ENCODE data around the gene ZKSCAN3.

The ZKSCAN3 gene

DNA sequence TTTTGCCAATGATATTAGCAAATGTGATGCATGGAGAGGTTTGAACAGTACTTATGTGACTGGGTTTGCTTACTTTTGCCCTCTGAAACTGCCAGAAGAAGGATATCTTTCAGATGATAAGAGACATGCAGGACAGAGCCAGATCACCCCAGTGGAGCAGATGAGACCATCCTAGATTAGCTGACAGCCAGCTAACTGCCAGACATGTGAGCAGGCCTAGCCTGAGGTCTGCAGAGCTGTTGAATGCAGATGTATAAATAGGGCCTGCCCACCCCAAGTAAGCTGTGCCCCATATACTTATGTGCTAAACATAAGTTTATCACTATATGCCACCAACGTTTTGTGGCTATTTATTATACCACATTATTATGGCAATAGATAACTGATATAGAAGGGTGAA lies 19.7 kb upstream of the ZKSCAN3 start:
- Histone ChIP-seq H3K27ac (ENCODE audit: low read depth, low read length) (no peak overlapping the region), H3K4me1 (ENCODE audit: control insufficient read depth, insufficient read depth, low read length) (peaks cover 8% of the 10 kb centered on the region; the same call in 1 of the 2 replicates), H3K9me3 (ENCODE audit: control insufficient read depth, insufficient read depth, low read length) (peaks cover 27% of the 10 kb centered on the region)

DNA sequence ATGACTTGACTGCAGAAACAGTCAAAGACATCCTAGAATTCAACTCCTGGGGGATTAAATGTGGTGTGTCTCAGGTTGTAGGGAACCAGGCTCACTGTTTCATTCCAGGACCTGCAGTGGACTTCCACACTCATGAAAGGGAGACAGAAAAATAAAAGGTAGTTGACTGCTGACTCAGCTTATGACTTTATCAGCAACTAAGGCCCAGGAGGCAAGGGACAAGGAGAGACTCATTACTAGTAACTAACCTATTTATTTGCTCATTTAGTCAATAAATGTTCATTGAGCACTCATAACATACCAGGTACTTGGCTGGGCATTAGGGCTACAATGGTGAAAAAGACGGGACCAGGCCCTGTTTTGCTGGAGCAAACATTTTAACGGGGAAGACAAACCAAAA lies 16.7 kb upstream of the ZKSCAN3 start:
- Histone ChIP-seq H3K4me3 (ENCODE audit: low read depth, low read length) (no peak overlapping the region), H3K27me3 (ENCODE audit: control insufficient read depth, insufficient read depth, low read length) (no peaks in the 10 kb centered on the region), H3K4me1 (ENCODE audit: control insufficient read depth, insufficient read depth, low read length) (peaks cover 17% of the 10 kb centered on the region; the same call in 1 of the 2 replicates), H3K36me3 (ENCODE audit: control insufficient read depth, insufficient read depth, low read length) (no peaks in the 10 kb centered on the region; the same call in 1 of the 2 replicates), H3K9ac (ENCODE audit: low read depth, low read length) (no peak overlapping the region), H3K27ac (ENCODE audit: low read depth, low read length) (no peak overlapping the region), H3K9me3 (ENCODE audit: control insufficient read depth, insufficient read depth, low read length) (0 out of 2 replicates have a peak, but pooled peaks cover 3% of the 10 kb centered on the region)

More for the DNA sequence above, 19.7 kb upstream of the ZKSCAN3 start:
- Histone ChIP-seq H3K4me3 (ENCODE audit: low read depth, low read length) (no peak overlapping the region), H3K9ac (ENCODE audit: low read depth, low read length) (no peak overlapping the region), H3K27me3 (ENCODE audit: control insufficient read depth, insufficient read depth, low read length) (no peaks in the 10 kb centered on the region), H3K36me3 (ENCODE audit: control insufficient read depth, insufficient read depth, low read length) (peaks cover 26% of the 10 kb centered on the region)

DNA sequence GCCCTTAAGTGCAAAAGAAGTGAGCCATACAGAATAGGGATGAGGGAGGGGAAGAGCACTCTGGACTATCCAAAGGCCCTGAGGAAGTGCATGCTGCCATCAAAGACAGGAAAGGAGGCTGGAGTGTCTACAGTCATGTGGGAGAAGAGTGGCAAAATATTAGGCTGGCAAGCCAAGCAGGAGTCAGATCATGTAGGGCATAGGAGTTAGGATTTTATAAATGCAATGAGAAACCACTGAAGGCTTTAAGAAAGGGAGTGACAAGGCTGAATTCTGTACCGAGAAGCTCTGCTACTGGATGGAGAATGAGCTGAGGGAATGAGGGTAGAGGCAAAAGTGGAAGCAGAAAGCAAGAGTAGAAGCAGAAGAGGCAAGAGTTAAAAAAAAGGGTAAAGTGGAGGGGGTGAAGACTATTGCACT lies 16.1 kb upstream of the ZKSCAN3 start:
- Histone ChIP-seq H3K27me3 (ENCODE audit: control insufficient read depth, insufficient read depth, low read length) (no peaks in the 10 kb centered on the region), H3K9ac (ENCODE audit: low read depth, low read length) (no peak overlapping the region), H3K36me3 (ENCODE audit: control insufficient read depth, insufficient read depth, low read length) (no peaks in the 10 kb centered on the region; the same call in 1 of the 2 replicates), H3K4me1 (ENCODE audit: control insufficient read depth, insufficient read depth, low read length) (peaks cover 17% of the 10 kb centered on the region; the same call in 1 of the 2 replicates), H3K27ac (ENCODE audit: low read depth, low read length) (no peak overlapping the region), H3K4me3 (ENCODE audit: low read depth, low read length) (no peak overlapping the region), H3K9me3 (ENCODE audit: control insufficient read depth, insufficient read depth, low read length) (0 out of 2 replicates have a peak, but pooled peaks cover 3% of the 10 kb centered on the region)

- Histone ChIP-seq H3K36me3 (ENCODE audit: control insufficient read depth, insufficient read depth, low read length) (no peaks in the 10 kb centered on the region), H3K9me3 (ENCODE audit: control insufficient read depth, insufficient read depth, low read length) (no peaks in the 10 kb centered on the region), H3K4me1 (ENCODE audit: control insufficient read depth, insufficient read depth, low read length) (peaks cover 17% of the 10 kb centered on the region; the same call in 1 of the 2 replicates), H3K27me3 (ENCODE audit: control insufficient read depth, insufficient read depth, low read length) (no peaks in the 10 kb centered on the region), H3K4me3 (ENCODE audit: low read depth, low read length) (peak overlapping the region; percentile 80), H3K9ac (ENCODE audit: low read depth, low read length) (peak overlapping the region; percentile 86), H3K27ac (ENCODE audit: low read depth, low read length) (peak overlapping the region; percentile 100)
Measured at GRCh38 chr6:28334286-28335039, 15.3 kb upstream of the ZKSCAN3 start.

DNA sequence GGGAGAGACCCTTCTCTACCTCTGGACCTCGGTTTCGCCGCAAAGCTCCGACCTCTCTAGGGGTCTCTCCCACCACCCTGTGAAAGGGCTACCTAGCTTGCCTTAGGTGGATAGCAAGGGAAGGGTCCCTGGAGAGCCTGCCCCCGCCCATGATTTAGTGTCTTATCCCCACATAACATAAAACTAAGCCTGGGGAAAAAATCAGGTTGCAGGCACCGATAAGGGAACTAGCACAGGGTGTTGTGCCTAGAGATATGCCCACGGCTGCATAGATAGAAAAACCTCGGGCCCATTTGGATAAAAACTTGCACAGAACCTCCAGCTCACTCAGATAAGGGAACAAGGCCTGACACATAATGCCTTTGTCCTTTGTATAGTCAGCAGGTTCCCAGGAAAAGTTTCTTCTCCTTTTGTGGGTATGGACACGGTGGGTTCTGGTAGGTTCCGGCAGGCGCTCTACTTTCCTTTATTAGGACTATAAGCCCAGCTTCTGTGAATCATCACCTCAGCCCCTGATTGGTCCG lies 14.6 kb upstream of the ZKSCAN3 start:
- H3K9ac ChIP-seq (ENCODE audit: low read depth, low read length): peak overlapping the region; percentile 86
- H3K4me3 ChIP-seq (ENCODE audit: low read depth, low read length): peak overlapping the region; percentile 80
- no peaks in the 10 kb centered on the region for H3K36me3 ChIP-seq (ENCODE audit: control insufficient read depth, insufficient read depth, low read length)
- H3K27ac ChIP-seq (ENCODE audit: low read depth, low read length): peak overlapping the region; percentile 100
- no peaks in the 10 kb centered on the region for H3K27me3 ChIP-seq (ENCODE audit: control insufficient read depth, insufficient read depth, low read length)
- no peaks in the 10 kb centered on the region for H3K9me3 ChIP-seq (ENCODE audit: control insufficient read depth, insufficient read depth, low read length)
- H3K4me1 ChIP-seq (ENCODE audit: control insufficient read depth, insufficient read depth, low read length): peaks cover 17% of the 10 kb centered on the region; the same call in 1 of the 2 replicates

GRCh38 chr6:28335564-28336283 lies 14.0 kb upstream of the ZKSCAN3 start, which contains the start of gene ZSCAN31:
TSS of gene ZSCAN31 (minus strand) at chr6:28336148. CDS start at chr6:28329683, 6,465 bp downstream.
- no peaks in the 10 kb centered on the region for H3K27me3 ChIP-seq (ENCODE audit: control insufficient read depth, insufficient read depth, low read length)
- peak within 1 kb of the TSS; percentile 80 for H3K4me3 ChIP-seq (ENCODE audit: low read depth, low read length)
- H3K27ac ChIP-seq (ENCODE audit: low read depth, low read length): peak within 1 kb of the TSS; percentile 100
- peak within 1 kb of the TSS; percentile 95 for H3K9ac ChIP-seq (ENCODE audit: low read depth, low read length)
- no peaks in the 10 kb centered on the region for H3K36me3 ChIP-seq (ENCODE audit: control insufficient read depth, insufficient read depth, low read length)
- H3K9me3 ChIP-seq (ENCODE audit: control insufficient read depth, insufficient read depth, low read length): no peaks in the 10 kb centered on the region
- peaks cover 17% of the 10 kb centered on the region; the same call in 1 of the 2 replicates for H3K4me1 ChIP-seq (ENCODE audit: control insufficient read depth, insufficient read depth, low read length)

- Histone ChIP-seq H3K36me3 (ENCODE audit: control insufficient read depth, insufficient read depth, low read length) (no peaks in the 10 kb centered on the region), H3K4me3 (ENCODE audit: low read depth, low read length) (peak overlapping the region; percentile 80), H3K27me3 (ENCODE audit: control insufficient read depth, insufficient read depth, low read length) (no peaks in the 10 kb centered on the region), H3K9ac (ENCODE audit: low read depth, low read length) (peak overlapping the region; percentile 95), H3K4me1 (ENCODE audit: control insufficient read depth, insufficient read depth, low read length) (peaks cover 17% of the 10 kb centered on the region; the same call in 1 of the 2 replicates), H3K9me3 (ENCODE audit: control insufficient read depth, insufficient read depth, low read length) (no peaks in the 10 kb centered on the region), H3K27ac (ENCODE audit: low read depth, low read length) (peak overlapping the region; percentile 100)
Measured at GRCh38 chr6:28336284-28337120, 13.2 kb upstream of the ZKSCAN3 start.

DNA sequence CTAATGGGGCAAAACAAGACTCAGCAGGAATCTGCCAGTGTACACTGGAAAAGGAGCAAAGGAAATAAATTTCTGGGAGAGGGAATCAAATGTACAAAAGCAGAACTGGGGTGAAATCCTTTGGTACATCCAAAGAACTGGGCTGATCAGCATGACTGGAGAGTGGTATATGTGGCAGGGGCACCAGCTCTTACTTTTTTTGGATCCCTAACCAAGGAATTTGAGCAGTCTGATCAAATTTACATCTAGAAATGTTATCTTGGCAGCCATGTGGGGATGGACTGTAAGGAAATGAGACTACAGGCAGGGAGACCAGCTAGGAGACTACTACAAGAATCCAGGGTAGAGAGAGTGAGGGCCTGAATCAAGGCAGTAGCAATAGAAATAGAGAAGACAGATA lies 12.6 kb upstream of the ZKSCAN3 start:
- H3K27ac ChIP-seq (ENCODE audit: low read depth, low read length): peak overlapping the region; percentile 100
- H3K4me3 ChIP-seq (ENCODE audit: low read depth, low read length): peak overlapping the region; percentile 80
- peaks cover 17% of the 10 kb centered on the region; the same call in 1 of the 2 replicates for H3K4me1 ChIP-seq (ENCODE audit: control insufficient read depth, insufficient read depth, low read length)
- H3K27me3 ChIP-seq (ENCODE audit: control insufficient read depth, insufficient read depth, low read length): no peaks in the 10 kb centered on the region
- H3K9ac ChIP-seq (ENCODE audit: low read depth, low read length): peak overlapping the region; percentile 95
- H3K36me3 ChIP-seq (ENCODE audit: control insufficient read depth, insufficient read depth, low read length): no peaks in the 10 kb centered on the region
- H3K9me3 ChIP-seq (ENCODE audit: control insufficient read depth, insufficient read depth, low read length): no peaks in the 10 kb centered on the region

GRCh38 chr6:28340310-28341095 lies 9.2 kb upstream of the ZKSCAN3 start:
- H3K9me3 ChIP-seq (ENCODE audit: control insufficient read depth, insufficient read depth, low read length): no peaks in the 10 kb centered on the region
- H3K4me3 ChIP-seq (ENCODE audit: low read depth, low read length): no peak overlapping the region
- peaks cover 7% of the 10 kb centered on the region; the same call in 1 of the 2 replicates for H3K4me1 ChIP-seq (ENCODE audit: control insufficient read depth, insufficient read depth, low read length)
- H3K27ac ChIP-seq (ENCODE audit: low read depth, low read length): no peak overlapping the region
- H3K27me3 ChIP-seq (ENCODE audit: control insufficient read depth, insufficient read depth, low read length): no peaks in the 10 kb centered on the region
- H3K9ac ChIP-seq (ENCODE audit: low read depth, low read length): no peak overlapping the region
- H3K36me3 ChIP-seq (ENCODE audit: control insufficient read depth, insufficient read depth, low read length): no peaks in the 10 kb centered on the region

Measured in HUES48 (cell line).